Natural killer cell (primary cell): ENCODE results near the gene MUC5AC. TPM values are rescaled to one million over a fixed set of nuclear protein-coding genes. Genes with fewer than 3 reads are reported as not detected.

Experiments used
- ATAC-seq, 3 donors: fragments of 150-1000 bp in 2 of 3; fragments of 200-7000 bp in 1 of 3; cut with Tn5 transposase; 1 replicate in 1 of 3; 2 replicates in 2 of 3; pipeline ENCODE4 v1.10.0; 2021; ENCODE audit warnings: mild to moderate bottlenecking in 2 of 3, moderate library complexity in 2 of 3
- DNase-seq, 2 donors: peaks; one replicate each; pipeline versions ENCODE4 v3.0.0 to v3.0.0-alpha.2; 2013 to 2021; ENCODE audit warnings: mixed read lengths in 1 of 2
- H3K27ac ChIP-seq: one replicate; pipeline ENCODE4 v1.5.1; 2013; ENCODE audit warnings: mild to moderate bottlenecking, low read length
- H3K27me3 ChIP-seq: one replicate; pipeline ENCODE4 v1.6.1; 2013; ENCODE audit warnings: low read length; ENCODE audit not compliant: control insufficient read depth, insufficient read depth
- H3K36me3 ChIP-seq: one replicate; pipeline ENCODE4 v1.6.1; 2013; ENCODE audit warnings: low read length; ENCODE audit not compliant: control insufficient read depth, insufficient read depth
- H3K4me1 ChIP-seq: one replicate; pipeline ENCODE4 v1.6.1; 2013; ENCODE audit warnings: low read length; ENCODE audit not compliant: control insufficient read depth, insufficient read depth
- H3K4me3 ChIP-seq: one replicate; pipeline ENCODE4 v1.5.1; 2013; ENCODE audit warnings: low read length
- H3K9me3 ChIP-seq: one replicate; pipeline ENCODE4 v1.6.1; 2013; ENCODE audit warnings: low read length; ENCODE audit not compliant: control insufficient read depth, insufficient read depth
- H3K27ac Mint-ChIP-seq, 2 donors: one replicate each; pipeline ENCODE4 v1.8.0; 2022; ENCODE audit warnings: mild to moderate bottlenecking in 2 of 2, mixed read lengths in 2 of 2, moderate library complexity in 1 of 2
- H3K27me3 Mint-ChIP-seq, 2 donors: one replicate each; pipeline ENCODE4 v1.8.0; 2022; ENCODE audit warnings: low read depth in 2 of 2, mixed read lengths in 2 of 2
- H3K36me3 Mint-ChIP-seq: one replicate; pipeline ENCODE4 v1.8.0; 2022; ENCODE audit warnings: mixed read lengths
- H3K4me1 Mint-ChIP-seq, 2 donors: one replicate each; pipeline ENCODE4 v1.8.0; 2022; ENCODE audit warnings: mixed read lengths in 2 of 2
- H3K4me3 Mint-ChIP-seq: one replicate; pipeline ENCODE4 v1.8.0; 2022; ENCODE audit warnings: mild to moderate bottlenecking, moderate library complexity, mixed read lengths
- H3K9me3 Mint-ChIP-seq, 2 donors: one replicate each; pipeline ENCODE4 v1.8.0; 2022; ENCODE audit warnings: mixed read lengths in 2 of 2
- WGBS: methylation state at CpG from one replicate; pipeline ENCODE4 v1.1.7; 2013; ENCODE audit warnings: missing lambda C conversion rate; ENCODE audit not compliant: insufficient coverage; 5-methylcytosine and 5-hydroxymethylcytosine counted together
- intact Hi-C: fragments of 100-400 bp; cut with micrococcal nuclease; formaldehyde crosslinking; loops from one replicate; pipeline ENCODE4 v1.14.2; 2022
- total RNA-seq, 4 donors: library from RNA; stranded (reverse); fragments of 120-200 nt in 1 of 4; gene quantifications; one replicate each; pipeline versions ENCODE4 v1.2.3 to v1.2.4, GENCODE V29; 2013 to 2022
- TF ChIP-seq, protein P1 (sequence below): fragments of 200-600 bp; IDR thresholded peaks from one replicate; pipeline ENCODE4 v1.8.0; 2022; ENCODE audit warnings: antibody characterized with exemption

MUC5AC gene
- total RNA-seq, 3 donors from 2014 or later (not counting 1 experiment from before 2014, with no cell fraction given), result not detected

GRCh38 chr11:1227551-1228100 lies 69.9 kb downstream of the MUC5AC start:
- intact Hi-C loops, result no loop called here
- H3K27ac Mint-ChIP-seq, result no peak overlapping the region
- TF ChIP-seq, protein P1, sequence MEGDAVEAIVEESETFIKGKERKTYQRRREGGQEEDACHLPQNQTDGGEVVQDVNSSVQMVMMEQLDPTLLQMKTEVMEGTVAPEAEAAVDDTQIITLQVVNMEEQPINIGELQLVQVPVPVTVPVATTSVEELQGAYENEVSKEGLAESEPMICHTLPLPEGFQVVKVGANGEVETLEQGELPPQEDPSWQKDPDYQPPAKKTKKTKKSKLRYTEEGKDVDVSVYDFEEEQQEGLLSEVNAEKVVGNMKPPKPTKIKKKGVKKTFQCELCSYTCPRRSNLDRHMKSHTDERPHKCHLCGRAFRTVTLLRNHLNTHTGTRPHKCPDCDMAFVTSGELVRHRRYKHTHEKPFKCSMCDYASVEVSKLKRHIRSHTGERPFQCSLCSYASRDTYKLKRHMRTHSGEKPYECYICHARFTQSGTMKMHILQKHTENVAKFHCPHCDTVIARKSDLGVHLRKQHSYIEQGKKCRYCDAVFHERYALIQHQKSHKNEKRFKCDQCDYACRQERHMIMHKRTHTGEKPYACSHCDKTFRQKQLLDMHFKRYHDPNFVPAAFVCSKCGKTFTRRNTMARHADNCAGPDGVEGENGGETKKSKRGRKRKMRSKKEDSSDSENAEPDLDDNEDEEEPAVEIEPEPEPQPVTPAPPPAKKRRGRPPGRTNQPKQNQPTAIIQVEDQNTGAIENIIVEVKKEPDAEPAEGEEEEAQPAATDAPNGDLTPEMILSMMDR, result no peak
- no peak overlapping the region for H3K4me3 ChIP-seq
- ATAC-seq (no peak), DNase-seq (no peak)
- WGBS, result 90% methylated on average over 23 of the region's 23 CpGs
- no peaks in the 10 kb centered on the region for H3K4me1 Mint-ChIP-seq
- no peaks in the 10 kb centered on the region for H3K27me3 ChIP-seq
- no peak overlapping the region for H3K27ac ChIP-seq
- no peaks in the 10 kb centered on the region for H3K4me1 ChIP-seq
- H3K9me3 ChIP-seq, result no peaks in the 10 kb centered on the region
- H3K4me3 Mint-ChIP-seq, result no peak overlapping the region
- H3K9me3 Mint-ChIP-seq, result no peaks in the 10 kb centered on the region
- no peaks in the 10 kb centered on the region for H3K36me3 Mint-ChIP-seq
- no peaks in the 10 kb centered on the region for H3K27me3 Mint-ChIP-seq
- no peaks in the 10 kb centered on the region for H3K36me3 ChIP-seq

DNA sequence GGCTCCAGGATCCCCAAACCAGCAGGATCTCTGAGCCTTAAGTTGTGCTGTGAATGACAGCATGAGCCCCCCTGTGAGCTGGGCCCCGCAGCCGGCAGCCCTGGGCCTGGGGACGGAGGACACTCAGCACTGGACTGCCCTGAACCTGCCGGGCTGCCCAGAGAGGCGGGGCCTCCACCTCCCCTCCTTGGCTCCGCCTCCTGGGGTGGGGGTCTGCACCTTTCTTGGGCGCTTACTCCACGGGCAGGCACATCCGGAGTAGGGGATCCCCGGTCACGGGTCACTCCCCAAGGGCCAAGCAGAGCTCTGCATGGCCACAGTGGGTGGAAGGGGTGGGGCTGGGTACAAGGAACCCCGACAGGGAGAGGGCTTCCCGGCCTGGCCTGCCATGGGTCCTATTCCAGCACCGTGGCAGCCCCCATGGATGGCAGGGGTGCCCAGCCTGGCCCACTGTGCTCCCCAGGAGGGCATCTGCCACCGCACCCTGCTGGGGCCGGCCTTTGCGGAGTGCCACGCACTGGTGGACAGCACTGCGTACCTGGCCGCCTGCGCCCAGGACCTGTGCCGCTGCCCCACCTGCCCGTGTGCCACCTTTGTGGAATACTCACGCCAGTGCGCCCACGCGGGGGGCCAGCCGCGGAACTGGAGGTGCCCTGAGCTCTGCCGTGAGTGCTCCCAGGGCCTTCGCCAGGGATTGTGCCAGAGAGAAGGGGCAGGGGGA lies 70.5 kb downstream of the MUC5AC start:
- TF ChIP-seq, protein P1, result no peak
- intact Hi-C loops, result no loop called here
- Mint-ChIP-seq H3K36me3 (no peaks in the 10 kb centered on the region), H3K9me3 (no peaks in the 10 kb centered on the region), H3K4me3 (no peak overlapping the region), H3K27ac (no peak overlapping the region), H3K27me3 (no peaks in the 10 kb centered on the region), H3K4me1 (no peaks in the 10 kb centered on the region)
- Histone ChIP-seq H3K4me1 (no peaks in the 10 kb centered on the region), H3K4me3 (no peak overlapping the region), H3K36me3 (no peaks in the 10 kb centered on the region), H3K27ac (no peak overlapping the region), H3K9me3 (no peaks in the 10 kb centered on the region), H3K27me3 (no peaks in the 10 kb centered on the region)
- WGBS, result 82% methylated on average over 30 of the region's 31 CpGs
- DNase-seq, result no peak
- no peak for ATAC-seq

GRCh38 chr11:1228921-1229451 lies 71.2 kb downstream of the MUC5AC start:
- no peaks in the 10 kb centered on the region for H3K4me1 Mint-ChIP-seq
- TF ChIP-seq, protein P1, result no peak

More at GRCh38 chr11:1228921-1229451, 71.2 kb downstream of the MUC5AC start:
- H3K4me3 Mint-ChIP-seq, result no peak overlapping the region
- 75% methylated on average over 18 of the region's 18 CpGs for WGBS
- Histone ChIP-seq H3K27me3 (no peaks in the 10 kb centered on the region), H3K27ac (no peak overlapping the region), H3K4me1 (no peaks in the 10 kb centered on the region), H3K9me3 (no peaks in the 10 kb centered on the region), H3K4me3 (no peak overlapping the region), H3K36me3 (no peaks in the 10 kb centered on the region)
- DNase-seq (no peak), ATAC-seq (no peak)
- H3K9me3 Mint-ChIP-seq, result no peaks in the 10 kb centered on the region
- H3K36me3 Mint-ChIP-seq, result no peaks in the 10 kb centered on the region
- H3K27ac Mint-ChIP-seq, result no peak overlapping the region
- intact Hi-C loops, result no loop called here
- H3K27me3 Mint-ChIP-seq, result no peaks in the 10 kb centered on the region
